ENCODE measurements around the gene FOXA1.

The FOXA1 gene
- 0 reads per million in 4 donors for total RNA-seq

DNA sequence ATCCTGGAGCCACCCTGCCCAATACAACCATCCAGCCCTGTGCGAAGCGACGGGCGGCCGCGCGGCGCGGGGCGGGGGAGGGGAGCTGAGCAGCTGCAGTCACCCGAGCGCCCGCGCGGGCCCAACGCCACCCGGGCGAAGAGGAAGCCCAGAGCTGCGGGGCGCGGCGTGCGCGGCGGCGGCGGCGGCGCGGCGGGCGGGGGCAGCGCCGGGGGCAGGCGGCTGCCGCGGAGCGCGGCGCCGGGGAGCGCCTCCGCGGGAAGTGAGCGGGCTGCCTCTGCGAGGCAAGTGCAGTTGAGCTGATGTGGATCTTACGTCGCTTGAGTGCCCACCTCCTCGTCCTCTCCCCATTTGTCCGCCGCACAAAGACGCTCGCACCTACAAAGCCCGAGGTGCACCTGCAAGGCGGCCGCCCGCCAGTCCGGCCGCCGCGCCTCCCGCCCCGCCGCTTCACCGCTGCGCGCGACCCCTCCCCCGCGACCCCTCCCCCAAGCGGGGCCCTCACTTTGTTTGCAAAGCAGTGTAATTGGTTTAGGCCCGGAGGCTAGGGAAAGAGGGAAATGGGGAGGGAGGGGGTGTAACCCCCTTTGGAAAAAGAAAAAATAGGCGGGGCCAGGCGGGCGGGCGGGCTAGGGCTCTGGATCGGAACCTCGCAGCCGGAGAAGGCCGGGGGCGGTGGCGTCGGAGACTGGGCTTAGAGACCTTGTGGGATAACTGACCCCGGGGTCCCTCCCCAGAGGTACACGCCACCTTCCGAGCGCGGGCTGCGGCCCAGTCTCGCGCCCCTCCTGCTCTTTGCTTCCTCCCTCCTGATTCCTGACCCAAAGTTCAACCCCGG, at the start of gene FOXA1, which contains the start of gene TTC6:
TSS of gene FOXA1 (minus strand) at position 279 of the 838 bp plus-strand sequence. CDS start at position 2, 277 bp downstream.
TSS of gene TTC6 (plus strand) at position 659 of the 838 bp plus-strand sequence. CDS start 26,436 bp downstream, outside the sequence.
- DNase-seq: no peak

DNA sequence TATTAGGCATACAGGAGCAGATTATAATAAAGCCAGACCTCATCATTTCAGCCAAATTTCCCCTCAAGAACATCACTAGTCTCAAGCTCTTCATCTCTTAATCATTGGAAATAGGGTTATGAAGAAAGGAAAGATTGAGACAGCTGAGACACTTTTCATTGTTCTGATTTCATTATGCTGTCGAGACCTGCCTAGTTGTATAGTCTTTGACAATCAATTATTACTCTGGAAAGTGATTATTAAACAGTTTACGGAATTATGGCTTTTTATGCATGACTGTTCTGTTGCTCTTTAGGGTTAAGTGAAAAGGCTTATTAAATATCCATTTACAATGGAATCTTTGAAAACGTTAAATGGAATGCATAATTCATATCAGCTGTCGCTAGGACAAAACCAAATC, 48.7 kb upstream of the FOXA1 start:
- DNase-seq: no peak

DNA sequence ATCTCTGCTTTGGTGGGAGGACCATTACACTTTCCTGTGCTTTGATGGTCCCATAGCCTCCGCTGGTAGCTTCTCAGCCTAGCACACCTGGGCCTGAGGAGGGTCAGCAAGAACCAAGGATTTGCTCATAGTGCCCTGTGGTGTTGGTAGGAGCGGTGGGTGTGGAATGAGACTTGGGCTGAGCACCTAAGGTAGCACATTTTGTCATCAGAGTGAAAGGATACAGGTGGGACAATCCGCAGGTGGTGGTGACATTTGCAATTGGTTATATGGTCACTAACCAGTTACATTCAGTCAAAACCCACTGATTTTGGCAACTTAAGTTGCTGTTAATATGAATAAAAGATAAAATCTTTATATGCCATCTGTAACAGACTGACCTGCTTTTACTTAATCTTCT, 47.1 kb upstream of the FOXA1 start:
- no peak for DNase-seq

DNA sequence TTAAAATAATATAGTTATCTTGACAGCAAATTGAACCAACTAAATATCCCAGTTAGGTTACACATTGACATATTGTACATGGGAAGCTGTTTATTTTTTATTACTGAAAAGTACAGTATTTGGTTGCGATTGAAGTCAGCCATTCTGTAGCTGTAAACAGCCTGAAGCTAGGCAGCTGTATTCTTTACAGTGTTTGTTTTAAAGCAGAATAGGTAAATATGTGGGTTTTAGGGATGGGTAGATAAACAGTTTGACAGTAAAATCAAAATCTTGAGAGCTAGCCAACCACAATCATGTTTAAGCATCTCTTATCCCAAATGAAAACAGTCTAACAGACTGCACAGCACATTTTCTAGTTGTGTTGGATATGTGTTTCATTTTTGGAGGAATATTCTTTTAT, 46.1 kb upstream of the FOXA1 start:
- DNase-seq: no peak

DNA sequence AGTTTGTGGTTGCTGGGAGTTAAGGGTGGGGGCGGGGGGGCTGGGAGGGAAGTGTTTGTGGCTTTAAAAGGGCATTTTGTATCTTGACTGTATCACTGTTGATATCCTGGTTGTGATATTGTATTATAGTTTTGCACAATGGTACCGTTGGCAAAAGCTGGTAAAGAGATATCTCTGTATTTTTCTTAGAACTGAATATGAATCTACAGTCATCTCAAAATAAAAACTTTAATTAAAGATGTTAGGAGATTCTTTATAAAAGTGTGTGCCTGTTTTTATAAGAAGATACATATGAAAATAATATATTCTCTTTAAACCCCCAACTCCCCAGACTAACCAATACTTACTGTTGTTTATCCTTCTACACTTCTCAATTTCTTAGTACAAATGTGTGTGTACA, 43.5 kb upstream of the FOXA1 start:
- DNase-seq: no peak

DNA sequence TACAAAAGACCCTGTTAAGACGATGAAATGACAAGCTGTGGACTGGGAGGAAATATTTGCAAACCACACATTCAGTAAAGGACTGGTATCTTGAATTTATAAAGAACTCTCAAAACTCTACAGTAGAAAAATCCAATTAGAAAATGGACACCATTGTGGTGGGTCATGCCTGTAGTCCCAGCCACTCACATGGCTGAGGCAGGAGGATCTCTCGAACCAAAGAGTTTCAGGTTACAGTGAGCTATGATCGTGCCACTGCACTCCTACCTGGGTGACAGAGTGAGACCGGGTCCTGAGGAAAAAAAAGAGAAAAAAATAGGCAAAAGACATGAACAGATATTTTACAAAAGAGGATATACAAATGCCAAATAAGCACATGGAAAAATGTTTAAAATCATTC, 42.3 kb upstream of the FOXA1 start:
- DNase-seq: no peak

DNA sequence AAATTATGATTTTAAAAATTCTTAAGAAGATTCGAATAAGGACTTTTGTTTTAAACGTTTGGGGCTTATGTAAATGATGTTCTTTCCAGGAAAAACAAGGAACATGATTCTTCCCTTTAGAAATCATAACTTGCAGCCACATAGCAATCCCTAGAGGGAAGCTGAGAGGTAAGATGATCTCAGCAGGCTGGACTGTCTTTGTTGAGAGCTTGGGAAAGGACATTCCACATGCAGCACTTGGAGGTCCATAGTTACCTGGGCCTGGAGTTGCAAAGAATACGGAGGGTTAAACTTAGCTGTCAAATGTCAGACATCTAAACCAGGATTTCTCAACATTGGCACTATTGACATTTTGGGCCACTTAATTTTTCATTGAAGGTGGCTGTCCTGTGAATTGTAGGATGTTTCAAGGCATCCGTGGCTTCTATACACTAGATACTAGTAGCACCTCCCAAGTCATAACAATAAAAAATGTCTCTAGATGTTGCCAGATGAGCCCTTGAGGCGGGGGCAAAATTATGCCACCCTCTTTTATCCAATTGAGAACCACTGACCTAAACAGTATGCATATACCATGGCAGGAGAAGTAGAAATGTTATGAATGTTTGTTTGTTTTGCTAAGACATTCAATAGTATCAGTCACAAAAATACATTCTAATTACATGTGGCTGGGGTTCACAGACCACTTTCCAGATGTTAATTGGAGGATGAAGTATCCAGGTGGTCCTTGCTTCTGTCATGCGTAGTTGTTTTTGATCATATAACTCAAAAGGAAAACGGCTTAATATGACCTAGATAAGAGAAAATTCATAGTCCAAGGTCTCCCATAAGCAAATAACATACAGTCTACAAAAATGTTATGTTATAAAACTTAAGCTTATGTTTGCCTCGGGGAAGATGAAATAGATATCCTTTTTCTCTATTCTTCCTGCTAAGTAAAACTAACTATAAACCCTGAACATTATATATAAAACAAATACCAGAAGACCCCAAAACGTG, 30.8 kb upstream of the FOXA1 start:
- DNase-seq: no peak

DNA sequence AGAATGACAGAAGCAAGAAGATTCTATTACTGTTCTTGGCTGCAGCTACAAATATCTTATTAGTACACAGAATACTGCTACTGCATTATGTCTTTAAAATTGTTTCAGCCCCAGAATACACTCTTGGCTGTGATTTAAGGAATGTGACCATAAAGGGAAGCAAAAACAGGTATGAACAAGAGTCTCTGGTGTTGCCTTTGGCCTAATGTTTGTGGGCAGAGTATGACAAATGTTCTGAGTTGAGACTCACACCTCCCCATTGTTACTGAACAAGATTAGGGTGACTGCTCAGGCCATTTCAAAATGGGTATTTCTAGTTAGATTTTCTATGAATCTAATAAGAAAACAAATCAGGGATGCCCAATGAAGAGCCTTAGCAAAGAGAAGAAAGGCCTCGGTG, 28.9 kb upstream of the FOXA1 start:
- DNase-seq: no peak

DNA sequence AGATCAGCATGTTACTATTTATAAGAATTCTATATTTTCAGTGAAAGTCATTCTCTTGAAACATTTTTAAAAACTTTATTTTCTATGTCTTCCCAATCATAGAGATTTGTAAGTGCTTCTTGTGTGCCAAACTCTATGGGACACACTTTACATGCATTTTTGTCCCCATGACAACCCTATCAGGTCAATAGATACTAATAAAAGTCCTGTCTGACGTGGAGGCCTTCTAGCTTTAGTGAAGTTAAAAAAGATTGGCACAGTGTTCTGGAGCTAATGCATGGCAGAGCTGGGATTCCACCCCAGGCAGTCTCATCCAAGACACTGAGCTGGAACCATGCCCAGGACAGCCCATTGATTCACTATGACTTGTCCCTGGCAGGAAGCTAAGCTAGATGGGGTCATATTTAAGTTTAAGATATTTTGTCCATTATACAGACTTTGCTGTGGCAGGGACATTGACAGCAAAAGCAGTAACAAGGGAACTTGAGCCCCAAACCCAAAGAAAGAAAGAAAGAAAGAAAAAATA, 28.4 kb upstream of the FOXA1 start:
- no peak for DNase-seq

DNA sequence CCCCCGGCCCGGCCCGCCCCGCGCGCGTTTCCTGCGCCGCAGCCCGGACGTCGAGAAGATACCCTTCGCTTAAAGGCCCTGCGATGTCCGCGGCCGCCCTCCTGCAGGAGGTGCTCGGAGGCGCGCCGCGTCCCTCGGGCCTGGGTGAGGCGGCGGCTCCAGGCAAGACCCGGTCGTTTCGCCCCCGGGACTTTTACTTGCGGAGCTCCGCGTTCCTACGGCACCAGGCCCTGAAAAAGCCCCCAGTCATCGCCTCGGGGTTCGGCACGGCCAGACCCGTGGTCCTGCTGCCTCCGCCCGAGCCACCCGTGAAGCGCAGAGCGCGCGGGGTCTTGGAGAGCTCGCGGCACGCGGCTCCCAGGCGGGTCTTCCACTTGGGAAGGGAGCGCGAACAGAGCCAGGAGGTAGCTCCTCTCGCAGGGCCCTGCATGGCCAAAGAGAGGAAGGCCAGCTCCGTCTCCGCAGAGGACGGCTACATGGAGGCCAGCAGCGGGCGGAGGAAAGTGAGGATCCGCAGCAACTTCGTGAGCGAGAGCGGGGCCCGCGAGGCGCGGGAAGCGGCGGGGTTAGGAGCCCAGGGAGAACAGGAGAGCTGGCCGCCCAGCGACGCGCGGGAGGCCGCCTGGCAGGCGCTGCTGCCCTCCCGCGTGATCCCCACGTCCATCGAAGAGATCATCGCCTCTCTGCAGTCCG, 27.3 kb upstream of the FOXA1 start:
- DNase-seq: no peak

DNA sequence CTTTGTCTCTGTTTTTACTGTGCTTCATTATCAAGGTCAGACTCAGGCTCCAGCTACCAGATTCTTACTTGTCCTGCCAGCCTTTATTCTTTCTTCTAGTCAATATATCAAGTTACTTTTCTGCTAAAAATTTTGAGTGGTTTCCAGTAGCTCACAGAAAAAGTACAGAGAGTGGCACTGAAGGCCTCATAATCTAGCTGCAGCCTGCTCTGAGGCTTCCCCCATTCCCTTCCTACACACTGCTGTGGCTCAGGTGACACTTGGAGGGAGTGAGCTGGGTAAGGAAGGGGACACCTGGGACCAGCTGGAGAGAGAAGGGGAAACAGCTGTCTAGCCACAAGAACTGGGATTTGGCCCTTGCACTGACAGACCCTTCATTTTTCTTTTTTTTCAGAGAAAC, 25.8 kb upstream of the FOXA1 start:
- DNase-seq: no peak

DNA sequence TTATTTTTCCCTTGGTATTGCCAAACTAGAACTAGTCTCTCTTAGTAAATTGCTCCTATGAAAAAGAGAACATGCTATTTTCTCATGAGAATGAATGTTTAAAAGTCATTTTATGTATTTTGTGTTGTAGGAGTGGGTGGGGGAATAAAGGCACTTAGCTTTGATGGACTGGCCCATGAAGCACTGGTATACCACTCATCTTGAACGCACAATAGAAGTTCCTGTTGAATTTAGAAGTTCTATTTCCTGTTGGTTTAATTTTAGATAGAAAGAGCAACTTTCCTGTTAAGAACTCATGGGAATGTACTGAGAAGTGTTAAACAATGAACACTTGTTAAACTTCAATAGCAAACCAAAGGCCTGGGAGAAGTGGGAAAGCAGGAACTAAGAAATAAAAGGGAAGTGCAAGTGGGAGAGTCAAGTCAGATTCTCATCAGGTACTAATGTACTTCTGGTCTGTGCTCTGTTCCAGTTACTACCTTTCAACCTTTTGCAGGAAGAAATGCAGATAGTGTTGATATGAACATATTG, 23.5 kb upstream of the FOXA1 start:
- DNase-seq: no peak

DNA sequence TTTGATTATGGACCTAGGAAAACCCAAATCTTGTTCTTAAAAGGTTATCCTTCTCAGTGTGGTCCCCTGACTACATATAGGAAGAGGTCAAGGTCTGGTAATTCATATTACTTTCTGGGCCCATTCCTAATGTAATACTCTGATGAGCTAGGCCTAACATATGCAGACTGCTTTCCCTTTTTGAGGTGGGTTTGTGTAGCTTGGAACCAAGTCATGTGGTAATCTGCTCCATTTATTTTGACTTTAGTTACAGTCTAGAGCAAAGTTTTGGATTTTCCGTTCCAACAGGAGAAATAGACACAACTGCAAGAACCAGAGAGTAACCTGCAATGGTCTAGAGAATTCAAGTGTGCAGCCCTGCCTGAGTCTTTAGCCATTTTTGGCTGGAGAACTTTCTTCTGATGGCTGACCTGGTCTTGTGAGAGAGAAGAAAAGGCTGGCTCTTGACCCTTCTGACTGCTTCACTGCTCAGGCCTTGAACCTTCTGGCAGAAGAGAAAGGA, 22.9 kb upstream of the FOXA1 start:
- DNase-seq: no peak

DNA sequence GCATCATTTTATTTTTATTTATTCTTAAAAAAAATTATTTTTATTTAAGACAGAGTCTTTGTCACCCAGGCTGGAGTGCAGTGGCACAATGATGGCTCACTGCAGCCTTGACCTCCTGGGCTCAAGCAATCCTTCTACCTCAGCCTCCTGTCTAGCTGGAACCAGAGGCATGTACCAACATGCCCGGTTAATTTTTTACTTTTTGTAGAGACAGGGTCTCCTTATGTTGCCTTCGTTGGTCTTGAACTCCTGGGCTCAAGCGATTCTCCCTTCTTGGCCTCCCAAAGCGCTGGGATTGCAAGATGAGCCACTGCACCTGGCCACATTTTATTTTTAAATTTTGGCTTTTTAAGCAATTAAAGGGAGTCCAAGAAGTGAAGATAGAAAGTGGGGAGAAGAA, 21.8 kb upstream of the FOXA1 start:
- no peak for DNase-seq

DNA sequence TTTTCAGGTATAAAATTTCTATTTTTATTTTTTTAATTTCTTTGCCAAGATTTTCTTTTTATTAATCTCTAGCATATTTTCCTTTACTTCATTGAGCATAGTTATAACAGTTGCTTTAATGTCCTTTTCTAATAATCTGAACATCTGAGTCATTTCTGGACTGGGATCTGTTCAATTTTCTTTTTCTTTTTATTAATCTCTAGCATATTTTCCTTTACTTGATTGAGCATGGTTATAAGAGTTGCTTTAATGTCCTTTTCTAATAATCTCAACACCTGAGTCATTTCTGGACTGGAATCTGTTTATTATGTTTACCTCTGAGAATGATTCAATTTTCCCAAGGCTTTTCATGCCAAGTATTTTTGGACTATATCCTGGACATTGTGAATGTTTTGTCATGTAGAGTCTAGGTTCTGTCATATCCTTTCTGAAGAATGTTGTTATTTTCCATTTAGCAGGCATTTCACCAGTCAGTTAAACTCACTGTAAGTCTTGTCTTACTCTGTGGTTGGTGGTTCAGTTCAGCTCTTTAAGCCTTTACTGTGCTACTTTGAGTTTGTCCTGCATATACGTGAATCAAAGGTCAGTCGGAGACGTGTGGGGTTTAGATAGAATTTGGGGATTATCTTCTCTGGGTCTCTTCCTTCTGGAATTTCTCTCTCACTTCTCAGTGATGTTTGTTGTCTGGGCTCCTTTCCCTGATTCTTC, 20.7 kb upstream of the FOXA1 start:
- no peak for DNase-seq

DNA sequence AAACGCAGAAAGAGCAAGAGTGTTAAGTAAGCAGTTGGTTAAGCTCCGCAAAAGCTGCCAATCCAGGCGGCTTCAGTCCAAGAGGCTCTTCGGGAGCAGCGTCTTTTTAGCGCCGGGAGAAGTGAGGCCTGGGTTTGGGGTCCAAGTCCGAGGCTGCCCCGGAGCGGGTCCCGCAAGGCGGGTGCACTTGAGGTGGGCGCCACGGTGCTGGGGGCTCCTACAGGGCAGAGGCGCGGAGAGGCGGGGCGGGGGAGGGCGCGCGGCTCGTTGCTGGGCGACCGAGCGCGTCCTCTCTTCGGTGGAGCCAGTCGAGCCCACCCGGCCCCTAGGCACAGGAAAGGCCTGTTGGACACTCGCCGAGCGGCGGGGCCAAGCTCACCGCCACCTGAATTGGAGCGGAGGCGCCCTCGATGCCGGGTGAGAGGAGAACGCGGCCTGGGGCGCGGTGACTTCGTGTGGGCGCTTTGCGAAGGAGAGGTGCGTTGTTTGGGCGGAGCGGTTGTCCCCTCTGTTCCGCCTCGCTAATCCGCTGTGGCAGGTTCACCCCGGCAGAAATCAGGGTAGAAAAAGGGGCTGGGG, 16.0 kb upstream of the FOXA1 start:
- no peak for DNase-seq

DNA sequence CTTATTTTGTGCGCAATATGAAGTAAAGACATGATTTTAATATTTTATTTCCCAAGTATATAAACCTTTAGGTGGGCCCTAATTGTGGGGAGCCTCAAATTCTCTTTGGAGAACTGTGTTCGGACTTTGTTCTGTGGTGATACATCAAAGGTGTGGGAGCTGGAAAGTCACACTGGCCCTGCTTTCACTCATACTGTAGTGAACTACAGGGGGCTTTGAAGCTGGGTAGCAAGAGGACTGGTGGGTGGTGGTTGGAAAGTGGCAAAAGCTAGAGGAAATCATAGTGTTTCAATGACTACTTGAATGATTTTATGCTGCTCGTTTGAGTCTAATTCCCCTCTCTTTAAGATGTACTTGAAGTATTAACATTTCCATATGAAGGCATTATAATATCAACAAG, 13.6 kb upstream of the FOXA1 start:
- DNase-seq: no peak

DNA sequence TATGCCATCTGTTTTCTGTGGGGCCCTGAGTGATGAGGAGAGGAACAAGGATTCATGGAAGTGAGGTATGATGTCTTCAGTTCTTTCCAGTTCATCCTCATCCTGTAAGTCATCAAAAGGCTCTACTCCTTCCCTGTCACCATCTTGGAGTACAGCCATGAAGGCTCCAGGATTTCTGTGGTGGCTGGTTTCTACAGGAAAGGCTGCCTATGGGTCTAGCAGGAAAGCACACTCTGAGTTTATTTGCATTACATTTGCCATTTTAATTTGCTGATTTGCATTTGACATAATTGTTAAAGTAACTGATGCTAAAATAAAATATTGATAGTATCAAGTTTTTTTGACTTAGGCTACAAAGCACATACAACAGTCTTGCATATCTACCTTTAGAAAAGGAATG, 11.6 kb upstream of the FOXA1 start:
- no peak for DNase-seq

DNA sequence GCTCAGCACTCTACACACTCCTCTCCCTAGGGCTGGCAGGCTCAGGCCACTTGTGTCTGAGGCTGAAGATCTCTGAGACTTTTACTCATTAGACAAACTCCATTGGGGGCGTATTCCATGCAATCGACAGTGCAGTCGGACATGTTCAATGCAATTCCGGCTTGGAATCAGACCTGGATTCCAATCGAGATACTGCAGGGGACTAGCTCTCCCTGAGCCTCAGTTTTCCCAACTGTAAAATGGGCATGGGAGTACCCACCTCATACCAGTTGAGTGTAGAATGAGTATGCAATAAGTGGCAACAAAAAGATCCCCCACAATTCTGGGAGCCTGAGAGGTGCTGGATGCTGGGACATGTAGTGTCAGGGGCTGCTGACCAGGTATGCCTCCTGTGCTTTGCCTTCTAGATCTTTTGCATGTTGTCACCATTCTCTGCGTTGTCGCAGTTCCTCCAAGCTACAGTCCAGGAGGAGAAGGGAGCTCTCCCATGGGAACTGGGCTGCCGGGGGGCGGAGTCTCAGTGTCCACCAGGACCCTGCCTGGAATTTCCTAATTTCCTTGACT, 8.7 kb upstream of the FOXA1 start:
- no peak for DNase-seq

DNA sequence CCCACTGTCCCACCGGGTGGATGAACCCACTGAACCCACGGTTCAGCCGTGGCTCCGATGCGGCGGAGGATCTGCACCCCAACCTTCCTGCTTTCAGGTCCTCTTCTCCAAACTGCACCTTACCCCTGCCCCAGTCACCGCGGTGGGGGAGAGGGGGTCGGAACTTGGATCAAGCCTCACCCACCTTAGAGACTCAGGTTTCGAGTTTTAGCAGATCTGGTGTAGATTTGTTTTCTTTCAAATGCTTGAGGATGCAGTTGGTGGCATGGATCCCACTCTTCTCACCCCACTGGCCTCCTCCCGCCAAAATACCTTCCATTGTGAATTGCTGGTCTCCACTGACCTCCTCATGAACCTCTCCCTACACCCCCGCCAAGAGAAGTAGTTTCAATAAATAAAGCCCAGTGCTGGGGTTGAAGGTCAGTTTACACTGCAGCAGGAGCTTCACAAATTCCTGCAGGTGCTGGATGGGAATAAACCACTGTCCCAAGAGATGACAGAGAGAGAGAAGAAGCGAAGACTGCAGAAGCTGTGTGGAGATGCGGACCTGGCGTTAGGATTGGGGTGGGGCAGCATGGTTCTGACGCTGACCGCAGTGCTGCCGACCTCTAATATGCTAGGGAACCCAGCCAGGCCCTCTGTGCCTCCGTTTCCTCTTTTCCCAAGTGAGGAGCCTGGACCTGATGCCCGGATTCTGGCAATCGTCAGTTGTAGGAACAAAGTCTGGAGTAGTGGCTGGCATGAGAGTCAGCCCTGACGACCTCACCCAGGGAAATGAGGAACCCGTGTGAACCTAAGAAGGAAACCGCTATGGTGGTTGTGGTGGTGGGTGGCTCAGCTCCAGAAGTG, 7.8 kb upstream of the FOXA1 start:
- no peak for DNase-seq
